Kidney tubule cell (primary cell): ENCODE results near the gene HACL1.

Source experiments
- DNase-seq: peaks from one replicate; pipeline ENCODE4 v3.0.0-alpha.2; 2018; ENCODE audit warnings: low spot score

The HACL1 gene

DNA sequence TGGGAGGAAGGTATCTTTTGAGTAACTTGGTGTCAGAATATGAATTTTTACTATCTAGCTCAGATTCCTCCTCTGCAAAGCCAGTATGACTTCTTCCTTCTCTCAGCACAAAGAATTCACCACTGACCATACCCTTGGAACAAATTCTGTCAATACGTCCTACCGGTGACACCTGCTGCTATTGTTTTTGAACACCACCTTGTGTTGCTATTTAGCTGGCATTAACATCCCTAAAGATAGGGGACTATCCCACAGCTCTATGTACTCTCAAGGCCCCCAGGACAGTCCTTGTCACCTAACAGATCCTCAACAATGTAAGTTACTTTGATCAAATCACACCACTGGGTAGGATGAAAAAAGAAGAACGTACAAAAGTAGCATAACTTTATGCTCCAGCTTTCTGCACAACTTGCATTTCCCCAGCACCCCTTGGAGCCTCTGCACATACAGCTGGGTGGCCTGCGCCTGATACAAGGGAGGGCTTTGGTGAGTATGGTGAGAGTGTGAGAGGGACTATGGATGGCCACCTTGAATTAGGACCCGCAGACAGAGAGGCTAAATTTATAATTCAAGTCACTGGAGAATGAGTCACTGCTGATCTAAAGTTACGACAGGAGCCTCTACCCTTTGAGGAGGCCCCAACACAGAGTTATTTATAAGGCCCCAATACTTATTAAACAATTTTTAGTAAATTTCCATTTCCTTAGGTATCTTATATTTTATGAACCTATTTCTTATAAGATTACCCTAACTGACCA lies 77.5 kb downstream of the HACL1 start:
- no peak for DNase-seq

DNA sequence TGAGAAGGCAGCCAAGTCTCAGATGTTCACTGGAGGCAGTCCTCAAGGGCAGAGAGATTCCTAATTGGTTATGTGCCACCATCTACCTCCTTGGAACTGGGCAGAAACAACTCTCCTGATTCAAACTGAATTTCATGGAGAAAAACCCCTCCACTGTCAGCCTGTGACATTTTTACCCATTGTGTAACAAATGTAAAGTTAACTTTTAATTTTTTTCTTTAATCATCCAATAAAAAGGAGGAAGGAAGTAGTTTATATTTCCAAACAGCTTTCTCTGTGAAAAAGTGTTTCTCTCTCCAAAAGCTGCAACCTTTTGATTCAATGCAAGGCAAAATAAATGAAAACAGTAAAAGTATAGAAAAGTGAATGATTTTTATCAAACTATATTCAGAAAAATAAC lies 79.4 kb downstream of the HACL1 start:
- no peak for DNase-seq

DNA sequence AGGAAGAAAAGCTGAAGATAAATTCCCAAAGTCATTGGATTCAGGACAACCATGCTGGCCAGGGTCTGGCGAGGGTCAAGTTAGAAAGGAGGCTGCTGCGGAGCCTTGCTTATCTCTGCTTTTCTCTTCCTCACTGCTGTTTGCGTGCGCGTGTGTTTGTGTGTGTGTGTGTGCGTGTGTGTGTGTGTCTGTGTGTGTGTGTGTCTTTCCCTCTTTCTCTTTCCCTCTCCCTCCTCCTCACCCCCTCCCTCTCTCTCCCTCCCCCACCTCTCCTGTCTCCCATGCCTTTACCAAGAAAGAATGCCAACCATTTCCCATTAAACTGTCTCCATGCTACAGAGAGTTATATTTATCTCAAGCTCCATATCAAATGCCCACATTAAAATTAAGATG lies 79.8 kb downstream of the HACL1 start, which contains the start of gene COLQ:
Gene COLQ, minus strand, starts transcription at position 134 of the 393 bp plus-strand sequence. Its CDS starts 81 bp downstream, at position 53.
- no peak for DNase-seq

DNA sequence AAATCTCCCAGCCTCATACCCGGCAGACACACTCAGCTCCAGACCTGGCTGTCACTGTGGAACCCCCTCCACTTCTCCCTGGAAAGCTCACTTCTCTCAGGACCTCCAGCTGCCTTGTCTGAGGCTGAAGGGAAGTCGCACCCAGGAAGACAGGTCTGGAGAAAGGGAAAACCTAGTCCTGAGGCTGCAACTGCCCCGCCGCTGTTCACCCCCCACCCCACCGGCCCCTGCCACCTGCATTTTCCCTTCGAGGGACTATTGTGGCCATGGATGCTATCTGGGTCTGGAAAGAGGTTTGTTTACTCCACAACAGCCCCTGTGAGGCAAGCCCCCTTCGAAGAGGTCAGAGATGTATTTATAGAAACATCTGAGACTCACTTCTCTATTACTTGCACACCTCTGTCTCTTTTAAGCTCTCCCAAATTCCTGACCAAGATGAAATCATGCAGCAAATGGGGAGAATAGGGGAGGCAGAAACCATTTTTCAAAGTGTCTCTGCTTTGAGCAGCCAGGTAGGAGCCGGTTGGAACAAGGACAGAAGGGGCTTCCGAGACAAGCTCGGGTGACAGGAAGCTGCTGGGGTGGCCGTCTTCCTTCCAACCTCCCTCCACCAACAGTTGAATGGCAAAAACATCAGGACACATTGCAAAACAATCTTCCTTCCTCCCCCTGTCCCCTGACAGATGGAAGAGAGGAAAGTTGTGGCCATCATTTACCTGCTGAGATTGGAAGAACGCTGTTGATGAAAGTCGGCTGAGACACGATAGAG lies 80.4 kb downstream of the HACL1 start:
- no peak for DNase-seq

DNA sequence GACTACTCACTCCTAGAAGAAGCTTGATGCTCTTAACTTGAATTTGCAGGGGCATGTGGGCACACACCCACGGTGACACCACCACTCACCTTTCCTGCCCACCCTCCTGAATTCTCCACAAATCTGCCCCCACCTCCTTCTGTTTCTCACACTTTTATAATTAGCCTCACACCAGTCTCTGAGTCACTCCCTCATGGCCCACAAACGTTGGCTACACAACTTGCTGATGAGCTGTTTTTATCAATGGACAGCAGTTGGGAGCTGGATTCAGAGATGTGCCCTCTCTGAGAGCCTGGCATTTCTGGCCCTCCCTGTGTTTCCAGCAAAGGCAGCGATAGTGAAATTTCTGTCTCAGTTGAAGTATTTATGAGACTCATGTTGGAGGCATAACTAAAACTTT lies 81.2 kb downstream of the HACL1 start:
- DNase-seq, result peak; percentile 10

DNA sequence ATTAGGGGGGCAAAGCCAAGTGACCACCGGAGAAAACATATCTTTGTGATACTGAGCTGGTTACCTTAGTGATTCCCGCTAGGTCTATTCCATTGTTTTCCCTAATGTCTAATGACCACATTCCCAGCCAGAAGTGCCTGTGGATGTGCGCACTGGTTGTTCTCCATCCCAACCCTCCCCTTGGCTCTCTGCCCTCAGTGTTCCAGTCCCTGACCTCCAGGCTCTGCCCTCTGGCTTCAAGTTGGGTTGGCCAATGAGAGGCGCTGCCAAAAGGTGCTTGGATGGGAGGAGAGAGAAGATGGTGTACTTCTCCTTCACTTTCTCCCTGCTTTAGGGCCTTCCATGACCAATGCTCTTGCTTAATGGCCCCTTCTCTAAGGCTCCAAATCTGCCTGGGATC lies 82.3 kb downstream of the HACL1 start:
- no peak for DNase-seq

DNA sequence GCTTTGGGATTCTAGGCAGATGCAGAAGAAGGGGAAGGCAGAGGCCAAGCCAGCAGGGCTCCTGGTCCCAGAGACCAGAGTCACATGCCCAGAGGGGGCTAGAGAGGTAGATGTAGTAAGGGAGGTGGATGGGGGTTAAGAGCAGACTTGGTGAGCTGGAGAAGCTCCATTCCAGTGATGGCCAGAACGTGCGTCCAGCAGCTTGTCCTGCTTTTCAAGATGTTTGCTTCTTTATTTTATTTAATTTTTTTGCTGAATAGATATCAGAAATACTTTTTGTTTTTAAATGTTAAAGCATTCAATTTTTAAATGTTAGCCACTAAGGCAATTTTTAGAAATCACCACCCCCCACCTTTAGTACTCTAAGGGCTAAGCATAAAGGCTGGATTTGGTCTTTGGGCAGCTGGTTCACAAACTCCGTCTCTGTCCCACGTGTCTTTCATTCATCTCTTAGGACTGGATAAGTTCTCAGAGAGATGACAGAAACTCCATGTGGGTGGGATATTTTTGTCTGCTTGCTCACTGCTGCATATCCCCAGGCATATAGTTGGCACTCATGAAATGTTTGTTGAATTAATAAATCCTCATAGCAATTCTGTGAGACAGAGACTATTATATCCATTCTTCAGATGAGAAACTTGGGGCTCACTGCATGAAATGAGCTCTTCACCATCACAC lies 86.6 kb downstream of the HACL1 start:
- no peak for DNase-seq

DNA sequence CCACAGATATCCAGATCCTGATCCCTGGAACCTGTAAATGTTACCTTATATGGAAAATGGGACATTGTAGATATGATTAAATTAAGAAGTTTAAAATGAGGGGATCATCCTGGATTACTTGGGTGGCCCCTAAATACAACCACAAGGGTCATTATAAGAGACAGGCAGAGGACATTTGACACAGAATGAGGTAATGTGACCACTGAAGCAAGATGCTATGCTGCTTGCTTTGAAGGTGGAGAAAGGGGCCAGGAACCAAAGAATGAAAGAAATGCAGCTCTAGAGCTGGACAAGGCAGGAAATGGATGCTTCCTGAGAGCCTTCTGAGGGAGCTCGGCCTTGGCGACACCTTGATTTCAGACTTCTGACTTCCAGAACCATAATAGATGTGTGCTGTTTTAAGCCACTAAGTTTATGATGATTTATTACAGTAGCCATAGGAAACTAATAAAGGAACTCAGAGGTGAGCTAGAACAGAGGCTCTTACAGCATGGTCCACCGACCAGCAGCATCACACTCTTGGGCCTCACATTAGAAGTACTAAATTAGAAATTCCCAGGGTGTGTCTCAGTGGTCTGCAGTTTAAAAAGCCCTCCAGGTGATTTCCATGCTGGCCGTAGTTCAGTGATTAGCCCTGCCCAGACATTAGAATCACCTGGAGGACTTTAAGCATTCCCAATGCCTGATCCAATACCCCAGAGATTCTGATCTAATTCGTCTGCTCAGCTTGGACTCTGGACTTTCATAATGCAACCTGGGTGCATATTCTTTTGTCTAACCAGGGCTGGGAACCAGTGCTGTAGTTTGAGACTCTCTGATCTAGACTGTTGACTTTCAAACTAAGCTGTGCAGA lies 87.3 kb downstream of the HACL1 start:
- DNase-seq, result peak; percentile 20

DNA sequence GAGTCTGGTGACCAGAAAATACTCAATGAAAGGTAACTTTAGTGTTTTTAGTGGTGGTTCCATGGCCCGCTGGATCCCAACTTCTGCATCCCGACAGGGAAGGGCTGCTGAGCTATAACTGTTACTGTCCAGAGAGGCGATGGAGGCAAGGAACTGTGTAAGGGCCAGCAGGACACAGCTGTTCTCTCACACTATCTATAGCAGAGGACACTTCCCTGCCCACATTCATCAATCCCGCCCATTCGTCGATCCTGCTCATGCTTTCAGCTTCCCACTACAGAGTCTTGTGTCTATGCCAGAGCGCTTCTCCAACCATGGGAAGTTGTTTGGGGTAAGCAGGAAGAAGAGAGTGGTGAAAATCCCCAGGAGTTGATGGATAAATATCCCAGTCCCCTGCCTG lies 88.3 kb downstream of the HACL1 start:
- DNase-seq, result no peak

DNA sequence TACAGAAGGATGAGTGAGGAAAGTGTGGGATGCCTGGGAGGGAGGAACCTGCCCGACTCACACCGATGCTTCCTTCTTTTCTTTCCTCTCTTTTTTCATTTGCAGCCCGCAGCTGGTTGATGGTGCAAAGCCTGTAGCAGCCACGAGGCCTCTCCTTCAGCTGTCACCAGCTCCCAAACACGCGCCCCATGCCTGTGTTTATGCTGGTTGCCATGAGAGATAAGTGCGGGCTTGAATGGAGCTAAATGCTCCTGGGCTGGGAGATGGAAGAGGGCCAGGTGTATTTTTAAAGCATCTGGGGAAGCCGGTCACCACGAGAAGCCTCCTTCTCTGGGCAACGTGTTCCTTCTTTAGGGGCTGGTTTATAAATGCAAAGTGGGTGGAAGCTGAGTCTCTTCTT lies 89.2 kb downstream of the HACL1 start:
- no peak for DNase-seq

DNA sequence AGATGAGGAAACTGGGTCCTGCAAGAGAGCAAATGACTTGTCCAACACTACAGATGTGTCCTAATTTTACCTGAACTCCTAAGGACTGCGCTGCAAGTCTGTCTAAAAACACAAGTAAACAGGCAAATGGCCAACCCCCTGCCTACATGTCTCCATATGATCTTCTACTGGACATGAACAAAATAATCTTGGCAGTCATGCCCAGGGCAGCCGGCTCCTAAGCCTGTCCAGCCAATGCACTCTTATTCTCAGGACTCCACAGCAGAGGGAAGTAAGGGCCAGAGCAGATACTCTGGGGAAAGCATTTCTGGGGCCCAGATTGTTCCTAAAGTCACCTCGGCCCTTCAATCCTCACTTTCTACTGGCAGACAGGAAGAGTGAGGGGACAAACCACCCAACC lies 90.2 kb downstream of the HACL1 start:
- DNase-seq, result no peak
